Erythroblast (primary cell): ENCODE data around the gene PSMG1.

Source experiments
- GATA1 ChIP-seq: IDR thresholded peaks from 2 replicates; pipeline ENCODE4 v1.6.1; 2011; ENCODE audit warnings: low read depth, mild to moderate bottlenecking, control low read depth, low read length, moderate library complexity
- POLR2A ChIP-seq: IDR thresholded peaks from 2 replicates; pipeline ENCODE4 v1.6.1; 2011; ENCODE audit warnings: mild to moderate bottlenecking, low read length

- TF ChIP-seq POLR2A (no peak), GATA1 (no peak)
These were observed 36.9 kb upstream of the PSMG1 start for GRCh38 chr21:39220150-39220549.
